SK-MEL-5 (cell line): Measurements from ENCODE around the gene CGB2. TPM values are rescaled to one million over a fixed set of nuclear protein-coding genes. Genes with fewer than 3 reads are reported as not detected.
A peak's percentile ranks its signal among the peaks of the same experiment; 100 is the strongest.
"Not testable (repeated sequence)": the region's sequence is repeated elsewhere in the genome, so short reads cannot be mapped to it uniquely, and the experiment has no call there.

Source experiments
- DNase-seq: peaks from one replicate; pipeline ENCODE4 v3.0.0-alpha.2; 2016; ENCODE audit warnings: low read depth, low spot score
- in situ Hi-C: cut with HindIII; loops from 2 replicates; pipeline ENCODE4 v1.10.0; 2016; ENCODE audit warnings: low sequenced_read_pairs, high pct_unique_total_duplicates, low pct_unique_long_range_greater_than_20kb
- total RNA-seq: library from RNA; depleted of rRNA; stranded (reverse); fragments of >200 nt; shearing (Covaris generic); gene quantifications from 2 replicates; pipeline ENCODE4 v1.2.3, GENCODE V29; 2014

CGB2 gene
- total RNA-seq, 1 experiment from 2014 or later: not detected

DNA sequence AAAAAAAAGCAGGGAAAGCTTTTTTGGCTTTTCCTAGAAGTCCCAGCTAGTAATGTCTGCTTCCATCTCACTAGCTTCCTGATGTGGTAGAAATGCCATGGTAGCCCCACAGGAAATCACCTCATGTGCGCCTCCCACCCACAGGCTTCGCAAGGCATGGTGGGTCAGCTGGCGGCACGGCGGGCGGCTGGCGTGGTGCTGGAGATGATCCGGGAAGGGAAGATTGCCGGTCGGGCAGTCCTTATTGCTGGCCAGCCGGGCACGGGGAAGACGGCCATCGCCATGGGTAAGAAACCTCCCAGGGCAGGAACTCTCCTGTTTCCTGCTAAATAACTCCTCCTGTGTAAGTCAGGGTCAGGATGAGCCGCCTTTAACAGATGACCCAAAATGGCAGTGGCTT lies 27.6 kb upstream of the CGB2 start:
- in situ Hi-C loops: no loop called here
- DNase-seq: no peak

DNA sequence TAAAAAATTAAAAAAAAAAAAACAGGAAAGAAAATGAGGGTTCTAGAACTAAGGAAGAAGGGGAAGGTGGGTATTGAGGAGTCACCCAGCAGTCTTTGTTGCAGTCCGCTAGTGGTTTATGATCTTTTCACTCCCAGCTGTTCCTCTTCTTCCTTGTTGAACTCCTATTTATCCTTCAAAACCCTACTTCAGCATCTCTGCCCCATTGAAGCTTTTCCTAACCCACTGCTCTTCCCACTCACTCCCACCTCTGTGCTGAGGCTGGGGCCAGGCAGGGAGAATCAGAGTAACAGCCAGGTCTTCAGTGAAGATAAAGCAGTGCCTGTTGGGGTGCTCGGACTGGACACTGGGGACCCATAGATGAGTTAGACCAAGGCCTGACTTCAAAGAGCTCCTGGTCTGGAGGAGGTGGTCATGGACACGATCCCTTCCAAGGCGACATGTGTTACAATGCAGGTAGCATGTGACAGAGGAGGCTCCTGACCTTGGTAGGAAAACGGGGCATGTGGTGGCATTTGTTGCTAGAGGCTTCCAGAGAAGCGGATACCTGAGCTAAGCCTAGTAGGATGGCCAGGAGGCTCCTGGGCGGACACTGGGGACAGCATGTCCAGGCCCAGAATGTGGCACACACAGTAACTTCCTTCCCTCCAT lies 26.6 kb upstream of the CGB2 start:
- in situ Hi-C loops: no loop called here
- no peak for DNase-seq

DNA sequence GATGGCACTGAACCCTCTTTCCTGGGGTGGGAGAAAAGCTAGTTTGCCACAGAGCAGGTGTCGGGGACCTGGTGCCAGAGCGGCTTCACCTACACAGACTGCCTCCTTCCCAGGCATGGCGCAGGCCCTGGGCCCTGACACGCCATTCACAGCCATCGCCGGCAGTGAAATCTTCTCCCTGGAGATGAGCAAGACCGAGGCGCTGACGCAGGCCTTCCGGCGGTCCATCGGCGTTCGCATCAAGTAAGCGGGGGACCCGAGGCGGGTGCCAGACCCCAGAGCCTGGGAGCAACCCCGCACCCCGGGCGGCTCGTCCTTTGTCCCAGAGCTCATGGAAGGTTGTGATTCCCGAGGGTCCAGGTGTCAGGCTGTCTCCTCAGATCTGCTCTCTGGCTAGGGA lies 24.8 kb upstream of the CGB2 start:
- in situ Hi-C loops: no loop called here

DNA sequence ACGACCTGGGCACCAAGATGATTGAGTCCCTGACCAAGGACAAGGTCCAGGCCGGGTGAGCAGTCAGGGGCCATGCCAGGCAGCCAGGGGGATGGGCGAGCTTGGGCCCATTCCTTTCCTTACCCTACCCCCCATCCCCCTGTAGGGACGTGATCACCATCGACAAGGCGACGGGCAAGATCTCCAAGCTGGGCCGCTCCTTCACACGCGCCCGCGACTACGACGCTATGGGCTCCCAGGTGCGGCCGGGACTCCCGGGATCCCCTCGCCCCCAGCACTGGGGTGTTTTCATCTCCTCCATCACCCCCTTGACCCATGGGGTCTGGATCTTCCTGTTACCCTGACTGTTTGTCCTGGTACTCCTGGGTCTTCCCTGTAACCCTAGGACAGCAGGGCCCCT lies 21.9 kb upstream of the CGB2 start:
- in situ Hi-C loops: no loop called here
- DNase-seq: no peak

More for the DNA sequence above, 24.8 kb upstream of the CGB2 start:
- no peak for DNase-seq

DNA sequence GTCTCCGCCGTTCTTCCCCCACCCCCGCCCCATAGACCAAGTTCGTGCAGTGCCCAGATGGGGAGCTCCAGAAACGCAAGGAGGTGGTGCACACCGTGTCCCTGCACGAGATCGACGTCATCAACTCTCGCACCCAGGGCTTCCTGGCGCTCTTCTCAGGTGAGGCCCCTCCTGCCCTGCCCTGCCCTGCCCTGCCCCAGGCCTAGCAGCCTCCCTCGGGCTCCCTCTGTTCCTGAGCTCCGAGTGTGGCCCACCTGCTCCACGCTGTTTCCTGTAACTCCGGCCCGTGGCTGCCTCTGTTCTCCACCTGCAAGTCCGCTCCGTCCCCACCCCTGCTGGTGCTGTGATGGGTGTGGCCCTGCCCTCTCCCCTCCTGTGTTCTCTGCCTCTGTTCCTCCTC lies 21.2 kb upstream of the CGB2 start:
- in situ Hi-C loops: no loop called here

DNA sequence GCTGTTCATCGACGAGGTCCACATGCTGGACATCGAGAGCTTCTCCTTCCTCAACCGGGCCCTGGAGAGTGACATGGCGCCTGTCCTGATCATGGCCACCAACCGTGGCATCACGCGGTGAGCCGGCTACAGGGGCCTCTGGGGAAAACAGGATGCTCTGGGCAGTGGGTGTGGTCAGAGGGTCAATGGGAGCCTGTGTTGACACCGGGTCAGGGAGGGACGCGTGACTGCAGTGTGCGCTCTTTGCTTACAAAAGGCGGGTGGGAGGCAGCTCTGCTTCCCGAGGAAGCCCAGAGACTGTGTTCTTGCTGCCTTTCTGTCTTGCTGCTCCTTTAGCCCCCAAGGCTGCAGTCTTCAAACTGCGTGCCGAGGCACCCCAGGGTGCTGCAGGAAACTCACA lies 20.5 kb upstream of the CGB2 start:
- in situ Hi-C loops: no loop called here
- DNase-seq: peak; percentile 83

More for the DNA sequence above, 21.2 kb upstream of the CGB2 start:
- no peak for DNase-seq

DNA sequence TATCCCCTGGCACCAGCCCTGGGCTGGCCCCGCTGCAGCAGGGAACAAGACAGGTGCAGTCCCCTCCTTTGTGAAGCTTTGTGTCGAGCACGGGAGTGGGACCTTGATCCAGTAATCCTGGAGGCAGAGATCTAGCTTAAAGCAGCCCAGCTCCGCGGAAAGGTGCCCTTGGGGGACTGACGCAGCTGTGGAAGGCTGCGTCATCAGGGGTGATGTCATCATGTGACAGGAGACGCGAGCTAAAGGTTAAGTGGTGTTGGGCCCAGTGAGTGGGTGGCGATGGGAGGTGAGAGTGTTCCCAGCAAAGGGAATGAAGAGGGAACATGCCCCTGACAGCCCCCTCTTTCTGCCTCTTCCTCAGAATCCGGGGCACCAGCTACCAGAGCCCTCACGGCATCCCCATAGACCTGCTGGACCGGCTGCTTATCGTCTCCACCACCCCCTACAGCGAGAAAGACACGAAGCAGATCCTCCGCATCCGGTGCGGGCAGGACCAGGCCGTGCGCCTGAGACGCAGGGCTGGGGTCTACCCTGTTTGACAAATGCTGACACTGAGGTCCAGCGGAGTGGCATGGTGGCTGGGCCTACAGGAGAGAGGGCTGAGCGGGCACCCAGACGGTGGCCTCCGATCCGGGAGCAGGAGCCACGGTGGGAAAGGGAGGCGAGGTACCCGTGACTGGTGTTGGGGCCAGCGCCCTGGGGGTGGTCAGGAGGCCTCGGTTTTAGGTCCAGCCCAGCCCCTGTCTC lies 17.4 kb upstream of the CGB2 start:
- in situ Hi-C loops: no loop called here
- peak; percentile 65 for DNase-seq

DNA sequence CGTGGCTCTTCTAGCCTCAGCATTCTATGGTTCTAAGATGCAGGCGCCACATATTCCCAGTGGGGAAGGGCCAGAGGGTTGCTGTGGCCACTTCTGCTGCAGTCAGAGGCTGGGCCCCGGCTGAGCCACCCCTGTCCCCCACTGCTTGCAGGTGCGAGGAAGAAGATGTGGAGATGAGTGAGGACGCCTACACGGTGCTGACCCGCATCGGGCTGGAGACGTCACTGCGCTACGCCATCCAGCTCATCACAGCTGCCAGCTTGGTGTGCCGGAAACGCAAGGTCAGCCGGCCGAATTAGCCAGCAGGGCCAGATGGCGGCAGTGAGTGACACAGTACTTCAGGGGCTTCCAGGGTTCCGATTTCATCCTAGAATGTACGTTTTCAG lies 16.8 kb upstream of the CGB2 start:
- in situ Hi-C loops: no loop called here
- DNase-seq: no peak

DNA sequence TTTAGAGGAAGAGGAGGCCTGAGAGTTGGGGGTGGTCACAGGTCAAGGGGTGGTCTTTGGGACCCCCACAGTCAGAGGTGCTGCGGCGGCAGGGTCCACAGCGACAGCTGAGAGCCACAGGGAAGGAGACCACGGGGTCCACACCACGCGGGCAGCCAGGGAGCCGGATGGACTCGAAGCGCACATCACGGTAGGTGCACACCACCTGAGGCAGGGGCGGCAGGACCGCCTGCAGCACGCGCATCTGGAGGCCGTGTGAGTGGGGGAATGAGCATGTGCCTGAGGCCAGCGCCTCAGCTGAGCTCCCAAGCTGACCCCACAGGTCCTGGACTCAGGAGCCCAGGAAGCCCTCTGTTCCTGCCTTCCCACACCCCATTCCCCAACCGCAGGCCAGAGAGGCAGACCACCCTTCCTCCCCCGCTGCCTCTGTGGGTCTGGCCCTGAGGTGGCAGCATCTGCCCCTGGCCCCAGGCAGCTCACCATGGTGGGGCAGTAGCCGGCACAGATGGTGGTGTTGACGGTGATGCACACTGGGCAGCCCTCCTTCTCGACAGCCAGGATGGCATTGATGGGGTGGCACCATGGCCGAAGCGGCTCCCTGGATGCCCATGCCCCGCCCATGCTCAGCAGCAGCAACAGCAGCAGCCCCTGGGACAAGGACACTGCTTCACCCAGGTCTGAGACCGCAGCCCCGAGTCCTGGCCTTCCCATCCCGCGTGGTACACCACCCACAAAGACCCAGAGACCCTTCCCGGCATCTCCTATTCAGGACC lies 15.4 kb upstream of the CGB2 start:
- DNase-seq: no peak
- in situ Hi-C loops: no loop called here

DNA sequence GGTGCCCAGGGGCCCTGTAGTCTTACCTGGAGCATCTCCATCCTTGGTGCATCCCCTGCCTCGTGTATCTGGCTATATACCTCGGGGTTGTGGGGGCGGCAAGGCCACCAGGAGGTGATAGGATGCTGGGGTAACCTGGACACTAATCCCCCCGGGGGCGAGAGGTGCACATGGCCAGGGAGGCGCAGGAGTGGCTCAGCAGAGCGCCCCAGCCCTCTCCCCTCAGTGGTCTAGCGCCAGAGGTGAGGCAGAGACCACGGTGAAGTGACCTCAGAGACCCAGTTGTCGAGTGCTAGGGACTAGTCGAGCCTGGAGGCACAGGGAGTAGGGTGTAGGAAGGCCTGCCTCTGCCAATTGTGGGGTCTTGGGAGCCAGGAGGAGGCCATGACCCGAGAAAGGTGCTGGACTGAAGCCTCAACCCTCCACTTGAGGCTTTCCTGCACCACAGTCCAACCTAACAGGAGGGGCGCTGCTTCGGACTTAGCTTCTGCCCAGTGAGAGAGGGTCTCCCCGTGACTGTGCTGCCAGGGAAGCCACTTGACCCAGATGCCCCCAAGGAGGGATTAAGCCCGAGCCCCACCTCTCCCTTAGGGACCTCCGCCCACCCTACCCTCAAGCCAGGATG lies 14.5 kb upstream of the CGB2 start, which contains the start of gene LHB:
TSS of gene LHB (minus strand) at position 51 of the 625 bp plus-strand sequence. CDS start at position 41, 10 bp downstream.
- in situ Hi-C loops: no loop called here
- no peak for DNase-seq

DNA sequence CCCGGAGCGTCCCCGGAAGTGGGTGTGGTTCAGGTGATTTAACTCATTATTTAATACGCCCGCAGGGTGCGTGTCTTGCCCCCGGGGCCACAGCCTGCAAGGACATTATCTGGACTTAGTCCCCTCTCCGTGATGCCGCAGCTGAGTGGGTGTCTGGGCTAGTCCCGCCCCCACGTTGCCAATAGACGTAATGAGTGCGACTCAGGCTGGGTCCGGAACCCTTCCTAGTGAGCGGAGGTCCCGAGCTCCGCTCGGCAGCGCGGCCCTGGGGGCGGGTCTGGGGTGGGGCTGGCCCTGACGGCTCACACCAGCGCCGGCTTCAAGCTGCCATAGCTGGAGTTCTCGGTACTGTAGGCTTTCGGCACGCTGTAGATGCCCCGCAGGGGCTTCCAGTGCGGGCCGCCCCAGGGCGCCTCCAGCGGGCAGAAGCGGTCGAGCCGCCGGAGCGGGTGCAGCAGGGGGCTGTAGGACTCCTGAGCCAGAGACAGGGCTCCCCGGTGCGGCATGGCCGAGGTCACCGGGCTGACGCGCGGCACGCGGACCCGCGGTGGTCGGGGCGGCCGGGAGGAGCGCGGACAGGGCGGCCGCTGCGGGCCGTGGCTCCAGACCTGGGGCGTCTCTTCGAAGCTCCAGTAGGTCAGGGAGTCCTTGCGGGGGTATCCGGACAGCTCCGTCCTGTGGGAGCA lies 13.9 kb upstream of the CGB2 start:
- in situ Hi-C loops: no loop called here
- DNase-seq: peak; percentile 40

DNA sequence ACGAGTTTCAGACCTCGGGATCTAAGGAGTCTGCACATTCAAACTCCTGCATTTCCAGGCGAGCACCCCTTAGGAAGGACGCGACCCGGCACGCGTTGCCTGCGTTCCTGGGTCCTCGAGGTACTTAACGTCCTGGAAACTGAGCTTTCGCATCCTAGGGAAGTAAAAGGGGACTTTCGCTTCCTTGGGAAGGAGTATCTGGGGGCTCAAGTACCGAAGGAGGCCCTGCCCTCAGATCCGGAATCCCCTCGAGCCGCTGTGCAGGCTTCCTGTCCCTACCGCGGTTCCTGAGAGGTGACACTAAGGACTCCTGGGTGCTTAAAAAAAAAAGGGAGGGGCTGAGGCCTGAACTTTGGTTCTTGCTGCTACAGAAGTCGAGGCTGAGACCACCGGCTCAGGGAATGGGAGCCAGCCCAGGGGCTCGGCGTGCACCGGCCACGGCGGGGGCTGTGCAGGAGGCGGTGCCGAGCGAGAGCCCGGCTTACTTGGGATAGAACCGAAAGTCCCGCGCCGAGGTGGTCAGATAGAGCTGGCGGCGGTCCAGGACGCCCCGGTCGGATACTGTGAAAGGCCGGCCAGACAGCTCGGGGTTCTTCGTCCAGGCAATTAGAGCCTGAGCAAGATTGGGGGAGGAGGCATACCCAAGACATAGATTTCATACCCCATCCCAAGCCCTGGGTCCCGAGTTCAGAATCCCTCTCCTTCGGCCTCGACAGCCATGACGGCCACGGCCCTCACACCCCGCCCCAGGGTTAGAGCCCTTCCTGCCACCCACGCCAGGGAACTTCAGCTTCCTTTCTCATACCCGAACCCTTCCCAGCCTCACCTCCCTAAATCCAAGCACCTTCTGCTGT lies 13.1 kb upstream of the CGB2 start:
- in situ Hi-C loops, DNase-seq: not testable (repeated sequence)

DNA sequence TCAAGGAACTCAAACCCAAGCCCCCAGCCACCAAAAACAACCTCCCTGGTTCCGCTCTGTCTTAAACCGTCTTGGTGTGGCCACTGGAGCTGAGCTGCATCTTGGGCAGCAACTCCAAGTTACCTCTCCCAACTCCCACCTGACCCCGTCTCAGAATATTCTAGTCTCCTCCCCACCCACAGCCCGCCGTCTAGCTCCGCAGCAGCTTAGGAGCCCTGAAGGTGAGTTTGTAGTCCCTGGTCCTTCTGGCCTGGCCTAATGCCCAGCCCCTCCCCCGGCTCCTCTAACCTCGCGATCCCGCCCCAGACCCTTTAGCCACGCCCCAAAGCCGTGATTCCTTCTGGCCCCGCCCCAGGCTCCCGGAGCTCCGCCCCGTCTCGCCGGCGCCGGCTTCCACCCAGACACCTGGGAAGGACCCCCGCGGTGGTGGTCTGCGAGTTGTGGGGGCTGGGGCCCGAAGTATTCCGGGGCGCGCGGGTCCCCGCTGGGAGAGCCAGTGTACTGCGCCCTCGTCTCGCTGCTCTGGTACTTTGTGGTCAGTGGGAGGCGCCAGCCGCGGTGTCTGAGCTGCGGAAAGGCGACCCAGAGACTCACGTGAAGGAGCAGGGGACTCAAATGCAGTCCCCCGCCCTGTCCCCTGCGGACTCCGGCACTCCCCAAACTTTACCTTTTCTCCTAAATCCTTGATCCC lies 12.3 kb upstream of the CGB2 start:
- in situ Hi-C loops: no loop called here
- peak; percentile 56 for DNase-seq

DNA sequence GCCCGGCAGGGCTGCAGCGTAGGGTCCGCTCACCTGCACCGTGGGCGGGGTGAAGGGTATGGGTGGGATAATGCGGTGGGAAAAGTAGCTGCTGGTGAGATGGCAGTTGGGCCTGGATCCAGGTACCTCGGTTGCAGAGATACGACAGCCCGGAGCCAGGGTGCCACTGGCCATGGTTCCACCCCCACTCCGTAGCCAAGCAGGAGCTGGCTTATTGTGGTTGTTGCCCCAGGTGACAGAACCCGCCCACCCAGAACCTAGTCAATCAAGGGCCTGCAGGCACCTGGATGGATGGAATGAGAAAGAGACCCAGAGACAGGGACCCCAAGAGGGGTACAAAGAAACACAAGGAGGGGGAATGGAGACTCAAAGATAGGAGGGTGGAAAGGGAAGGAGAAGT lies 11.3 kb upstream of the CGB2 start:
- in situ Hi-C loops: no loop called here
- DNase-seq: no peak

DNA sequence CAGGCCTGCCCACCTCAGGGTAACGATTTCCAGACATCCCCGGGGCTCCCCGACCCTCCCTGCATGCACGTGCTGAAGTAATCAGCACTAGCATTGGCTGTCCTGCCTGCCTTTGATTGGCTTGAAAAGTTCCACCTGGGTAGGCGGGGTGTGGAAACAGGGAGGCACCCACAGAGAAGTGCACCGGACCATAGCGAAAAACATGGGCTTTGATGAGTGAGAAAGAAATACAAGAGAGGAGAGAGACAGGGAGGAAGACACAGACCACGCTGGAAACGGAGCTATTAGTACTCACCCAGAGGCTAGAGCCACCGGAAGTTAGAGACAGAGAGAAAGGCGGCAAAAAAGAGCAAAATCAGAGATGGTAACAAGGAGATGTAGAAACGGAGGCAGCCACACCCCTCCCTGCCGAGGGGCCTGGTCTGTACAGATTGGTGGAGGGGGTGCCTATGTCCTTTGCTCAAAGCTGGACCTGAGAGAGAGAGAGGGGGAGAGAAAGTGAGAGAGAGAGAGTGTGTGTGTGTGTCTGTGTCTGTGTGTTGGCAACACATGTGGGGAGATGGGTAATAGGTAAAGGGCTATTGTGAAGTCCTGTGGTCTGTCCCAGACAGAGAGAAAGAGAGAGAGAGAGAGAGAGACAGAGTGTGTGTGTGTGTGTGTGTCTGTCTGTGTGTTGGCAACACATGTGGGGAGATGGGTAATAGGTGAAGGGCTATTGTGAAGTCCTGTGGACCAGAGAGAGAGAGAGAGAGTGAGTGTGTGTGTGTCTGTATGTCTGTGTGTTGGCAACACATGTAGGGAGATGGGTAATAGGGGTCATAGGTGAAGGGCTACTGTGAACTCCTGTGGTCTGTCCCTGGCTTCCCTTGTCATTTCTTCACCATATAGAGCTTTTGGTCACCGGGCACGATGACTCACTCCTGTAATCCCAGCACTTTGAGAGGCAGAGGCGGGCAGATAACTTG lies 10.5 kb upstream of the CGB2 start:
- no peak for DNase-seq
- in situ Hi-C loops: no loop called here
